ENCODE results near the gene SHPK. TPM values are rescaled to one million over a fixed set of nuclear protein-coding genes. Genes with fewer than 3 reads are reported as not detected.

The SHPK gene
- total RNA-seq, 1 experiment from 2014 or later, result 21.4 TPM

- H4K20me1 ChIP-seq (ENCODE audit: insufficient read depth), result peaks cover 4% of the 10 kb centered on the region; the same call in 1 of the 2 replicates
- H3K27me3 ChIP-seq (ENCODE audit: insufficient read depth, low read depth), result no peaks in the 10 kb centered on the region
- no peak overlapping the region for H3K27ac ChIP-seq
- H3K4me1 ChIP-seq (replicated peaks; ENCODE audit: insufficient read depth), result no peaks in the 10 kb centered on the region
- H3K9me2 ChIP-seq (ENCODE audit: insufficient read depth), result no peaks in the 10 kb centered on the region
- H3F3A ChIP-seq (ENCODE audit: insufficient read depth, low read depth), result 0 out of 2 replicates have a peak, but pooled peaks cover 3% of the 10 kb centered on the region
- no peak overlapping the region for H3K4me2 ChIP-seq
- H2AFZ ChIP-seq, result no peak overlapping the region
- H3K4me3 ChIP-seq, result no peak overlapping the region
- TF ChIP-seq EZH2 (IDR thresholded peaks at IDR 0.05; ENCODE audit: low read depth) (no peak), CTCF (conservative IDR thresholded peaks at IDR 0.05) (peak; percentile 63)
- POLR2A ChIA-PET (ENCODE audit: unreplicated experiment), result no interaction called here
- no TSS peak for BruUV-seq (replicated peaks)
- CTCF ChIA-PET, result interaction anchor here (0.6 kb wide), 1 partner anchor 49 kb away, joined by 20 read pairs; no protein-coding TSS in a partner anchor
- H3K79me2 ChIP-seq (ENCODE audit: low read depth), result no peaks in the 10 kb centered on the region
- DNase-seq, result peak in 1 of 2 experiments; percentile 40
- no peaks in the 10 kb centered on the region for H3K9me3 ChIP-seq (ENCODE audit: insufficient read depth, low read depth)
- intact Hi-C loops (cut with micrococcal nuclease; ENCODE audit: unreplicated experiment), result loop anchor here (2.0 kb wide), 1 partner anchor 819 kb away; no protein-coding TSS in a partner anchor
- H3K36me3 ChIP-seq (ENCODE audit: low read depth), result no peaks in the 10 kb centered on the region
Measured at GRCh38 chr17:3647769-3648555, 11.9 kb upstream of the SHPK start.

GRCh38 chr17:3647251-3647650 lies 11.2 kb upstream of the SHPK start:
- no peaks in the 10 kb centered on the region for H3K27me3 ChIP-seq (ENCODE audit: insufficient read depth, low read depth)
- no peaks in the 10 kb centered on the region for H3K79me2 ChIP-seq (ENCODE audit: low read depth)
- H3K4me2 ChIP-seq, result no peak overlapping the region
- H2AFZ ChIP-seq, result no peak overlapping the region
- POLR2A ChIA-PET (ENCODE audit: unreplicated experiment), result no interaction called here
- H3K27ac ChIP-seq, result no peak overlapping the region
- no peaks in the 10 kb centered on the region for H3K9me3 ChIP-seq (ENCODE audit: insufficient read depth, low read depth)
- TF ChIP-seq EZH2 (IDR thresholded peaks at IDR 0.05; ENCODE audit: low read depth) (no peak), CTCF (conservative IDR thresholded peaks at IDR 0.05) (no peak)
- intact Hi-C loops (cut with micrococcal nuclease; ENCODE audit: unreplicated experiment), result loop anchor here (2.0 kb wide), 1 partner anchor 818 kb away; no protein-coding TSS in a partner anchor
- CTCF ChIA-PET, result no interaction called here
- no peak for DNase-seq
- peaks cover 4% of the 10 kb centered on the region; the same call in 1 of the 2 replicates for H4K20me1 ChIP-seq (ENCODE audit: insufficient read depth)
- H3F3A ChIP-seq (ENCODE audit: insufficient read depth, low read depth), result 0 out of 2 replicates have a peak, but pooled peaks cover 4% of the 10 kb centered on the region
- no peaks in the 10 kb centered on the region for H3K9me2 ChIP-seq (ENCODE audit: insufficient read depth)
- H3K4me3 ChIP-seq, result no peak overlapping the region
- H3K4me1 ChIP-seq (replicated peaks; ENCODE audit: insufficient read depth), result no peaks in the 10 kb centered on the region
- BruUV-seq (replicated peaks), result no TSS peak
- H3K36me3 ChIP-seq (ENCODE audit: low read depth), result no peaks in the 10 kb centered on the region

- no peak overlapping the region for H3K4me2 ChIP-seq
- POLR2A ChIA-PET (ENCODE audit: unreplicated experiment), result no interaction called here
Measured at GRCh38 chr17:3645310-3645709, 9.3 kb upstream of the SHPK start.

More at GRCh38 chr17:3645310-3645709, 9.3 kb upstream of the SHPK start:
- H3K27me3 ChIP-seq (ENCODE audit: insufficient read depth, low read depth), result no peaks in the 10 kb centered on the region
- no peaks in the 10 kb centered on the region for H3K4me1 ChIP-seq (replicated peaks; ENCODE audit: insufficient read depth)
- TF ChIP-seq EZH2 (IDR thresholded peaks at IDR 0.05; ENCODE audit: low read depth) (no peak), CTCF (conservative IDR thresholded peaks at IDR 0.05) (no peak)
- no peak for DNase-seq
- H4K20me1 ChIP-seq (ENCODE audit: insufficient read depth), result peaks cover 4% of the 10 kb centered on the region; the same call in 1 of the 2 replicates
- H3K9me2 ChIP-seq (ENCODE audit: insufficient read depth), result no peaks in the 10 kb centered on the region
- H3K79me2 ChIP-seq (ENCODE audit: low read depth), result no peaks in the 10 kb centered on the region
- H3K27ac ChIP-seq, result no peak overlapping the region
- CTCF ChIA-PET, result interaction anchor here (0.7 kb wide), 1 partner anchor 836 kb away, joined by 11 read pairs; no protein-coding TSS in a partner anchor
- H2AFZ ChIP-seq, result no peak overlapping the region
- H3K9me3 ChIP-seq (ENCODE audit: insufficient read depth, low read depth), result no peaks in the 10 kb centered on the region
- H3K4me3 ChIP-seq, result no peak overlapping the region
- H3F3A ChIP-seq (ENCODE audit: insufficient read depth, low read depth), result 0 out of 2 replicates have a peak, but pooled peaks cover 4% of the 10 kb centered on the region
- BruUV-seq (replicated peaks), result no TSS peak
- no peaks in the 10 kb centered on the region for H3K36me3 ChIP-seq (ENCODE audit: low read depth)
- intact Hi-C loops (cut with micrococcal nuclease; ENCODE audit: unreplicated experiment), result no loop called here

Measured in PC-9 (cell line).